ENCODE results near the gene FRMPD2. TPM values are rescaled to one million over a fixed set of nuclear protein-coding genes. Genes with fewer than 3 reads are reported as not detected.

The FRMPD2 gene
- total and polyA plus RNA-seq, 2 of the 4 experiments (the other 2 are of a cell fraction): 0.18 TPM; not detected in 1

GRCh38 chr10:48199580-48200377, 74.7 kb downstream of the FRMPD2 start:
- Histone ChIP-seq H2BK20ac (ENCODE audit: low read depth, low read length) (no peak overlapping the region), H2AK5ac (ENCODE audit: low read depth, low read length) (no peak overlapping the region), H3K23ac (ENCODE audit: low read depth, low read length) (no peak overlapping the region), H2BK5ac (ENCODE audit: low read depth, low read length, poor library complexity, severe bottlenecking) (no peak overlapping the region), H3K56ac (ENCODE audit: extremely low read depth, insufficient read depth, low read length) (no peak overlapping the region), H3K79me1 (ENCODE audit: low read depth in 1 of 2, low read length in 2 of 2) (no peaks in the 10 kb centered on the region), H3K4me3 (ENCODE audit: insufficient read depth, low read depth, low read length) (no peak overlapping the region), H4K91ac (ENCODE audit: insufficient read depth, low read depth, low read length) (no peak overlapping the region), H4K8ac (ENCODE audit: low read depth in 2 of 2, low read length in 2 of 2) (no peak overlapping the region), H3K18ac (ENCODE audit: low read depth, low read length) (no peak overlapping the region), H2AK9ac (replicated peaks; ENCODE audit: low read depth, low read length, poor library complexity) (no peak overlapping the region), H2BK15ac (ENCODE audit: low read depth, low read length) (no peak overlapping the region), H3K9me3 (ENCODE audit: control insufficient read depth, insufficient read depth, low read length) (no peaks in the 10 kb centered on the region), H3K36me3 (ENCODE audit: control insufficient read depth, insufficient read depth, low read length) (no peaks in the 10 kb centered on the region), H3K14ac (replicated peaks; ENCODE audit: low read depth, low read length) (no peak overlapping the region), H3K9me1 (ENCODE audit: insufficient read depth, low read length) (no peaks in the 10 kb centered on the region), H3K27me3 (ENCODE audit: control insufficient read depth, insufficient read depth, low read length) (peaks cover 13% of the 10 kb centered on the region), H3K4me2 (ENCODE audit: low read depth, low read length) (no peak overlapping the region), H2BK120ac (ENCODE audit: low read depth, low read length) (no peak overlapping the region), H4K20me1 (ENCODE audit: insufficient read depth, low read length) (no peaks in the 10 kb centered on the region), H3K4ac (ENCODE audit: low read depth, low read length) (no peak overlapping the region), H4K5ac (ENCODE audit: low read depth, low read length) (no peak overlapping the region), H3K9ac (ENCODE audit: low read depth, low read length) (no peak overlapping the region), H3K27ac (ENCODE audit: insufficient read depth, low read length) (no peak overlapping the region), H3K4me1 (ENCODE audit: control insufficient read depth, insufficient read depth, low read length) (no peaks in the 10 kb centered on the region), H2AFZ (replicated peaks; ENCODE audit: low read length, poor library complexity) (peak overlapping the region; percentile 54)
- ChIA-PET CTCF (no interaction called here), POLR2A (ENCODE audit: unreplicated experiment) (no interaction called here)
- intact Hi-C loops (cut with micrococcal nuclease) (no loop called here), dilution Hi-C loops (cut with HindIII; ENCODE audit: low sequenced_read_pairs, unreplicated experiment) (no loop called here), in situ Hi-C loops (cut with MboI; ENCODE audit: low sequenced_read_pairs) (loop anchor here (25.0 kb wide), 1 partner anchor 313 kb away; no protein-coding TSS in a partner anchor)
- peak; percentile 63 for DNase-seq
- TF ChIP-seq ELK1 (IDR thresholded peaks at IDR 0.05; ENCODE audit: borderline replicate concordance, low read depth, low read length) (no peak), MAFK (IDR thresholded peaks at IDR 0.05; ENCODE audit: low read depth, low read length) (no peak), CEBPB (IDR thresholded peaks at IDR 0.05; ENCODE audit: low read depth, low read length) (0 out of 2 replicates have a peak, but pooled peaks have one; percentile 26), RCOR1 (IDR thresholded peaks at IDR 0.05; ENCODE audit: insufficient replicate concordance, low read length) (no peak)
- no peak; the same call in 1 of the 2 replicates for ATAC-seq (ENCODE audit: low read depth)
- no TSS peak for BruUV-seq (replicated peaks)
- 83% methylated on average over 1 of the region's 9 CpGs; no CpG with 5 or more reads in 1 of the 2 experiments for WGBS, 2 experiments (ENCODE audit: extremely low coverage in 2 of 2, insufficient read length in 1 of 2)
